Spleen (tissue), 7 donors: ENCODE data around the gene ACTN4.

Source experiments
- CTCF ChIP-seq, 11 experiments: fragments of 200-600 bp in 7 of 11; fragments of 450-650 bp in 4 of 11; sonication (generic) in 4 of 11; IDR thresholded peaks in 8 of 11; conservative IDR thresholded peaks in 3 of 11; 1 replicate in 7 of 11; 2 replicates in 4 of 11; pipeline versions ENCODE4 v1.4.0 to v1.8.0; 2016 to 2021; ENCODE audit warnings: antibody characterized with exemption in 11 of 11, inconsistent platforms in 4 of 11, mild to moderate bottlenecking in 1 of 11
- POLR2A ChIP-seq, 3 donors: fragments of 450-650 bp; IDR thresholded peaks; one replicate each; pipeline ENCODE4 v1.5.1; 2017; ENCODE audit warnings: antibody characterized with exemption in 3 of 3, mild to moderate bottlenecking in 1 of 3
- donor health status: DM: no; HTN: no; CAD: no; lungs with moderate emphysema.
- donor health status: DM: no; HTN: no; CAD: no.
- donor health status: DM: no; HTN: no; CAD: no.

- TF ChIP-seq CTCF (IDR thresholded peaks at IDR 0.05 in 8 of 11, conservative IDR thresholded peaks at IDR 0.05 in 3 of 11) = no peak
- no peak for TF ChIP-seq POLR2A (IDR thresholded peaks at IDR 0.05)
These were observed 85.7 kb downstream of the ACTN4 start for GRCh38 chr19:38733241-38733492.
